PC-9 (cell line): ENCODE measurements around the gene ZNF23.

Source experiments
- CTCF ChIP-seq: fragments of 200-600 bp; sonication (generic); conservative IDR thresholded peaks from 2 replicates; pipeline ENCODE4 v1.6.1; 2017; ENCODE audit warnings: mixed run types, antibody characterized with exemption, mild to moderate bottlenecking, moderate library complexity
- EZH2 ChIP-seq: fragments of 200-600 bp; sonication (generic); IDR thresholded peaks from 2 replicates; pipeline ENCODE4 v1.8.0; 2017; ENCODE audit warnings: antibody characterized with exemption, low read depth

GRCh38 chr16:71456801-71457200, 5.2 kb downstream of the ZNF23 start:
- TF ChIP-seq CTCF (no peak), EZH2 (no peak)
